Naive thymus-derived CD4-positive, alpha-beta T cell (primary cell): ENCODE results near the gene RTEL1. TPM values are rescaled to one million over a fixed set of nuclear protein-coding genes. Genes with fewer than 3 reads are reported as not detected.

ENCODE experiments used
- ATAC-seq: fragments of 150-1000 bp; cut with Tn5 transposase; 2 replicates; pipeline ENCODE4 v1.10.0; 2021; ENCODE audit warnings: mild to moderate bottlenecking, moderate library complexity
- CTCF ChIA-PET: fragments of 350-600 bp; sonication (Branson Sonifier 250); formaldehyde crosslinking; loops from one replicate; lab custom pipeline; 2021; ENCODE audit warnings: antibody characterized with exemption; lab: Charles Lee
- POLR2A ChIA-PET: fragments of 350-600 bp; sonication (Branson Sonifier 250); formaldehyde crosslinking; loops from one replicate; lab custom pipeline; 2021; ENCODE audit warnings: antibody characterized with exemption, inconsistent platforms; lab: Charles Lee
- DNase-seq, 9 donors: peaks; one replicate each; pipeline versions ENCODE4 v3.0.0 to v3.0.0-alpha.2; 2020 to 2022; ENCODE audit warnings: mixed read lengths in 1 of 9
- H3K27ac ChIP-seq: one replicate; pipeline ENCODE4 v1.7.0; 2013; ENCODE audit warnings: mild to moderate bottlenecking, low read depth, low read length, moderate library complexity
- H3K27me3 ChIP-seq, 2 donors: one replicate each; pipeline ENCODE4 v1.7.0; 2013; ENCODE audit warnings: low read length in 2 of 2, mild to moderate bottlenecking in 2 of 2, moderate library complexity in 2 of 2; ENCODE audit not compliant: control insufficient read depth in 2 of 2, insufficient read depth in 2 of 2
- H3K36me3 ChIP-seq, 3 experiments: 1 replicate in 2 of 3; 2 replicates in 1 of 3; pipeline ENCODE4 v1.7.0; 2013; ENCODE audit warnings: low read length in 3 of 3, mild to moderate bottlenecking in 3 of 3, moderate library complexity in 1 of 3; ENCODE audit not compliant: insufficient read depth in 3 of 3, control insufficient read depth in 2 of 3
- H3K4me1 ChIP-seq, 2 donors: one replicate each; pipeline ENCODE4 v1.7.0; 2013; ENCODE audit warnings: low read length in 2 of 2, mild to moderate bottlenecking in 2 of 2, moderate library complexity in 1 of 2; ENCODE audit not compliant: control insufficient read depth in 2 of 2, insufficient read depth in 2 of 2
- H3K4me3 ChIP-seq: 2 replicates; pipeline ENCODE4 v1.7.0; 2013; ENCODE audit warnings: mild to moderate bottlenecking, low read length
- H3K9me3 ChIP-seq, 3 experiments: 1 replicate in 2 of 3; 2 replicates in 1 of 3; pipeline ENCODE4 v1.7.0; 2013; ENCODE audit warnings: low read length in 3 of 3; ENCODE audit not compliant: control insufficient read depth in 2 of 3
- H3K27ac Mint-ChIP-seq, 9 donors: one replicate each; pipeline ENCODE4 v1.8.0; 2020 to 2022; ENCODE audit warnings: mixed read lengths in 9 of 9, mild to moderate bottlenecking in 8 of 9, moderate library complexity in 5 of 9, inconsistent platforms in 2 of 9
- H3K27me3 Mint-ChIP-seq, 5 donors: one replicate each; pipeline ENCODE4 v1.8.0; 2021 to 2022; ENCODE audit warnings: mixed read lengths in 5 of 5, mild to moderate bottlenecking in 1 of 5
- H3K36me3 Mint-ChIP-seq, 5 donors: one replicate each; pipeline ENCODE4 v1.8.0; 2020 to 2022; ENCODE audit warnings: mixed read lengths in 5 of 5, mild to moderate bottlenecking in 3 of 5, inconsistent platforms in 1 of 5
- H3K4me1 Mint-ChIP-seq, 7 donors: one replicate each; pipeline ENCODE4 v1.8.0; 2020 to 2022; ENCODE audit warnings: mixed read lengths in 7 of 7, mild to moderate bottlenecking in 3 of 7, inconsistent platforms in 1 of 7
- H3K4me3 Mint-ChIP-seq, 10 donors: one replicate each; pipeline ENCODE4 v1.8.0; 2020 to 2022; ENCODE audit warnings: mild to moderate bottlenecking in 10 of 10, mixed read lengths in 10 of 10, moderate library complexity in 6 of 10, inconsistent platforms in 2 of 10
- H3K9me3 Mint-ChIP-seq, 11 donors: one replicate each; pipeline ENCODE4 v1.8.0; 2020 to 2022; ENCODE audit warnings: mixed read lengths in 11 of 11, mild to moderate bottlenecking in 4 of 11, inconsistent platforms in 1 of 11, moderate library complexity in 1 of 11
- intact Hi-C, 2 donors: fragments of 100-400 bp; cut with micrococcal nuclease; formaldehyde crosslinking; loops; one replicate each; pipeline ENCODE4 v1.15.1; 2023
- polyA plus RNA-seq, 2 donors: library from polyadenylated mRNA; unstranded; fragments of 300-500 nt; fragmentation: Illumina TruSeq; gene quantifications; one replicate each; pipeline ENCODE4 v1.2.3, GENCODE V29; 2021
- total RNA-seq, 6 experiments: library from RNA in 5 of 6; stranded (reverse) in 5 of 6; gene quantifications; 1 replicate in 5 of 6; 2 replicates in 1 of 6; pipeline ENCODE4 v1.2.3 and lab custom pipeline; 2021 to 2026

Gene RTEL1
- total and polyA plus RNA-seq, 7 experiments from 2014 or later = 1.9 to 47.2 (median 31.6) TPM

DNA sequence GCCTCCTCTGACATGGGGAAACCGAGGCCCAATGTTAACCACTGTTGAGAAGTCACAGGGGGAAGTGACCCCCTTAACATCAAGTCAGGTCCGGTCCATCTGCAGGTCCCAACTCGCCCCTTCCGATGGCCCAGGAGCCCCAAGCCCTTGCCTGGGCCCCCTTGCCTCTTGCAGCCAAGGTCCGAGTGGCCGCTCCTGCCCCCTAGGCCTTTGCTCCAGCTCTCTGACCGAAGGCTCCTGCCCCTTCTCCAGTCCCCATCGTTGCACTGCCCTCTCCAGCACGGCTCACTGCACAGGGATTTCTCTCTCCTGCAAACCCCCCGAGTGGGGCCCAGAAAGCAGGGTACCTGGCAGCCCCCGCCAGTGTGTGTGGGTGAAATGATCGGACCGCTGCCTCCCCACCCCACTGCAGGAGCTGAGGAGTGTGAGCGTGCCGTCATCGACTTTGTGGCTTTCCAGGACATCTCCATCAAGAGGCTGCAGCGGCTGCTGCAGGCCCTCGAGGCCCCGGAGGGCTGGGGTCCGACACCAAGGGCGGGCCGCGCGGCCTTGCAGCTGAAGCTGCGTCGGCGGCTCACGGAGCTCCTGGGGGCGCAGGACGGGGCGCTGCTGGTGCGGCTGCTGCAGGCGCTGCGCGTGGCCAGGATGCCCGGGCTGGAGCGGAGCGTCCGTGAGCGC is 39.9 kb downstream of the RTEL1 start:
- POLR2A ChIA-PET = interaction anchor here (0.6 to 3.3 kb wide), 7 partner anchors 9 to 71 kb away, joined by 3 to 19 read pairs (median 3); partner anchors contain the start of genes ARFRP1, LIME1 and ZGPAT

GRCh38 chr20:63698739-63699465 is 40.8 kb downstream of the RTEL1 start:
- Histone ChIP-seq H3K4me3 (no peak overlapping the region), H3K27me3 (no peaks in the 10 kb centered on the region), H3K27ac (no peak overlapping the region), H3K36me3 (peaks cover 0 to 41% (median 0%) of the 10 kb centered on the region in 3 experiments), H3K9me3 (no peaks in the 10 kb centered on the region), H3K4me1 (peaks cover 12 to 20% of the 10 kb centered on the region in 2 donors)
- POLR2A ChIA-PET = interaction anchor here (1.0 to 3.3 kb wide), 4 partner anchors 9 to 42 kb away, joined by 3 to 19 read pairs (median 10); partner anchors contain the start of genes ARFRP1, LIME1 and ZGPAT
- H3K36me3 Mint-ChIP-seq = peaks cover 0 to 2% (median 0%) of the 10 kb centered on the region in 5 donors
- DNase-seq (peak in 1 of 9 donors; percentile 65), ATAC-seq (no peak)
- CTCF ChIA-PET = interaction anchor here (1.0 kb wide), 1 partner anchor 9 kb away, joined by 4 read pairs; the partner anchor contains the start of genes ARFRP1 and ZGPAT
- H3K27me3 Mint-ChIP-seq = no peaks in the 10 kb centered on the region
- H3K4me1 Mint-ChIP-seq = peaks cover 5 to 15% (median 6%) of the 10 kb centered on the region in 7 donors
- peak overlapping the region in 1 of 9 donors; percentile 46 for H3K27ac Mint-ChIP-seq
- intact Hi-C loops = no loop called here
- no peak overlapping the region for H3K4me3 Mint-ChIP-seq
- no peaks in the 10 kb centered on the region for H3K9me3 Mint-ChIP-seq

More for the DNA sequence above, 39.9 kb downstream of the RTEL1 start:
- no peak overlapping the region for H3K27ac ChIP-seq
- H3K9me3 ChIP-seq = no peaks in the 10 kb centered on the region
- no peak overlapping the region for H3K4me3 ChIP-seq
- H3K36me3 Mint-ChIP-seq = peaks cover 0 to 5% (median 0%) of the 10 kb centered on the region in 5 donors
- H3K4me1 Mint-ChIP-seq = peaks cover 5 to 15% (median 6%) of the 10 kb centered on the region in 7 donors
- no peak for ATAC-seq
- peaks cover 12 to 20% of the 10 kb centered on the region in 2 donors for H3K4me1 ChIP-seq
- no peak for DNase-seq
- CTCF ChIA-PET = interaction anchor here (1.0 kb wide), 1 partner anchor 10 kb away, joined by 4 read pairs; the partner anchor contains the start of genes ARFRP1 and ZGPAT
- peak overlapping the region in 4 of 10 donors; percentile 25 to 76 (median 50) for H3K4me3 Mint-ChIP-seq
- H3K9me3 Mint-ChIP-seq = peaks cover 0 to 2% (median 0%) of the 10 kb centered on the region in 11 donors
- peaks cover 0 to 2% (median 0%) of the 10 kb centered on the region in 5 donors for H3K27me3 Mint-ChIP-seq
- H3K36me3 ChIP-seq = peaks cover 0 to 32% (median 0%) of the 10 kb centered on the region in 3 experiments
- H3K27me3 ChIP-seq = no peaks in the 10 kb centered on the region
- intact Hi-C loops = no loop called here
- H3K27ac Mint-ChIP-seq = no peak overlapping the region

DNA sequence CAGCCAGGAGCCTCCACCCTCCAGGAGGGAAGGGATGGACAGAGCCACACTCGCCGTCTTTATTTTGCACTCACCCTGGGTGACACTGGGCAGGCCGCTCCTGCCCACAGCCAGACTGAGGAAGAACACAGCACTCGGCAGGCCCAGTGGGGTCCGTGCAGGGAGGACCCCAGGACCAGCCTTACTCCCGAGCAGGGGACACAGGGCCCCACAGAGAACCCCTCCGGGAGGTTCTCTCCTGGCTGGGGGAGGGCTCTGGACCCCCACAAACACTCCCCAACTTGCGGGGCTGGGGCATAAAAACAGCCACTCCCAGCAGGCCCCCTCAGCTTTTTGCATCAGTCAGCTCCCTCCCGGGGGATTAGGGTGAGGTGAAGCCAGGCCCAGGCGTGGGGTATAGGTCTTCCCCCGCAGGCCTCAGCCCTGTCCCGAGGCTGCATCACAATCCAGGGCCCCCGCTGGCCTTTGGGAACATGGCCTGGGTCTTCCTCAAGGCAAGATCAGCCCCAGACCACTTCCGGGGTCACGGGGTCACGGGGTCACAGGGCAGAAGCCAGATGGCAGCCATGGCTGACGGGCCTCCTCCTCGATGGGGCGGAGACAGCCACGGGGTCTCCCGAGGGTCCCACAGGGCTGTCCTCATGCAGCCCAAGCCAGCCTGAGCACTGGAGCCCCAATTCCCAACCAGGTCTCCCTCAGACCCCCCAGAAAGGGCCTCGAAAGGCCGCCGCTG is 41.5 kb downstream of the RTEL1 start:
- POLR2A ChIA-PET = no interaction called here
- Histone ChIP-seq H3K27ac (no peak overlapping the region), H3K27me3 (no peaks in the 10 kb centered on the region), H3K4me3 (no peak overlapping the region), H3K4me1 (peaks cover 12 to 20% of the 10 kb centered on the region in 2 donors), H3K36me3 (peaks cover 0 to 43% (median 4%) of the 10 kb centered on the region in 3 experiments), H3K9me3 (no peaks in the 10 kb centered on the region)
- no peak for ATAC-seq
- H3K9me3 Mint-ChIP-seq = no peaks in the 10 kb centered on the region
- peak overlapping the region in 1 of 9 donors; percentile 46 for H3K27ac Mint-ChIP-seq
- peaks cover 5 to 15% (median 6%) of the 10 kb centered on the region in 7 donors for H3K4me1 Mint-ChIP-seq
- H3K4me3 Mint-ChIP-seq = no peak overlapping the region
- no peaks in the 10 kb centered on the region for H3K27me3 Mint-ChIP-seq
- H3K36me3 Mint-ChIP-seq = peaks cover 0 to 3% (median 0%) of the 10 kb centered on the region in 5 donors
- intact Hi-C loops = no loop called here
- DNase-seq = peak in 1 of 9 donors; percentile 20
- CTCF ChIA-PET = no interaction called here

DNA sequence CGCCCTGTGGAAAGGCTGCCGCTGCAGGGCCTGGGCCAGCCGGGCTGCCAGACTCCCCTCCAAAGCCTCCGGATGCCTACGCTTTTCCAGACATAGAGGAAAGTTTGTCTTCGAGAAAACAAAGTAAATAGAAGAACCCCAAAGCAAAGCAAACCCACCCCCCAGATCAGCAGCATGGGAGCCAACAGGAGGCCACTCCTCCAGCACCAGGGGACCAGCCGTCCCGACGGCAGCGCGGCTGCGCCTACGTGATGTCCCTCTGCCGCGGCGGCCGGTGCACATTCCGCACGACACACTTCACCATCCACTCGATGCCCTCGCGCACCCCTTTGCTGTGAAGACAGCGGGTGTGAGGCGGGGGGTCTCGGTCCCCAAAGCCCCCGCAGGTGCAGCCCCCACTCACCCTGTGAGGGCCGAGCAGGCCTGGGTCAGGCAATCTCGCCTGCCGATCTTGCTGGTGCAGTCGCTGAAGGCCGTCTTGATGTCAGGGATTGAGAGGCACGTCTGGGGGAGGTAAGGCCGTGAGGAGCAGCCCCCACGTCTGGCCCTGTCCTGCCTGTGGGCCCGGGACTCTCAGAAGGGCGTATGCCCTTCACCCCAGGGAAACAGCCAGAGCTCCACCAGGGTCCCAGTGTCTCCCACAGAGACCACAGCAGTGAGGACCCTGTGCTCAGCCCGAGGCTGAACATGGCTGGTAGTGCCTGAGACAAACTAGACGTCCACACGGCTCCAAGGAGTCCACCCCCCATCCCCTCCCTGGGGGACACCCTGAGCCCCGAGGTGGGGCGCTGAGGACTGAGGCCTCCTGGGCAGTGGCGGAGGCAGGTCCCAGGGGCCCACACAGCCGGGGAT is 42.3 kb downstream of the RTEL1 start:
- DNase-seq (no peak), ATAC-seq (no peak)
- Mint-ChIP-seq H3K4me3 (no peak overlapping the region), H3K4me1 (peaks cover 5 to 21% (median 10%) of the 10 kb centered on the region in 7 donors), H3K27ac (no peak overlapping the region), H3K9me3 (no peaks in the 10 kb centered on the region), H3K36me3 (peaks cover 0 to 6% (median 3%) of the 10 kb centered on the region in 5 donors), H3K27me3 (no peaks in the 10 kb centered on the region)
- H3K36me3 ChIP-seq = peaks cover 0 to 43% (median 11%) of the 10 kb centered on the region in 3 experiments
- no peak overlapping the region for H3K27ac ChIP-seq
- ChIA-PET CTCF (no interaction called here), POLR2A (interaction anchor here (1.0 to 1.3 kb wide), 2 partner anchors 12 to 36 kb away, joined by 5 to 6 read pairs; partner anchors contain the start of gene LIME1)
- peaks cover 12 to 20% of the 10 kb centered on the region in 2 donors for H3K4me1 ChIP-seq
- intact Hi-C loops = no loop called here
- no peaks in the 10 kb centered on the region for H3K27me3 ChIP-seq
- H3K4me3 ChIP-seq = no peak overlapping the region
- H3K9me3 ChIP-seq = no peaks in the 10 kb centered on the region

DNA sequence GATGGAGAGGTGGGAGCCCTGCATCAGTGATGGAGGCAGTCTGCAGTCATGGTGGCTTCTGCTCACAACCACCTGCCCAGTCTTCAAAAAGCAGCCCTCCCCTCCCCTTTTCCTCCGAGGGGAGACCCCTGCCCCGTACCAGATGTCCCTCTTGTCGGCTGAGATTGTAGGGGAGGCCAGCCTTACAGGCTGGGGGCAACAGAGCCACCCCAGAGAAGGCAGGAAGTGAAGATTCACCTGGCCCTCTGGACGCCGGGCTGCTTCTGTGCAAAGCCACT is 42.9 kb downstream of the RTEL1 start:
- Mint-ChIP-seq H3K4me1 (peaks cover 4 to 24% (median 9%) of the 10 kb centered on the region in 7 donors), H3K4me3 (peak overlapping the region in 1 of 10 donors; percentile 31), H3K27me3 (no peaks in the 10 kb centered on the region), H3K9me3 (no peaks in the 10 kb centered on the region), H3K36me3 (peaks cover 0 to 6% (median 3%) of the 10 kb centered on the region in 5 donors), H3K27ac (peak overlapping the region in 2 of 9 donors; percentile 51 to 56)
- ChIA-PET CTCF (no interaction called here), POLR2A (interaction anchor here (1.0 to 1.3 kb wide), 2 partner anchors 13 to 36 kb away, joined by 5 to 6 read pairs; partner anchors contain the start of gene LIME1)
- Histone ChIP-seq H3K4me3 (no peak overlapping the region), H3K36me3 (peaks cover 0 to 48% (median 16%) of the 10 kb centered on the region in 3 experiments), H3K27ac (peak overlapping the region; percentile 46), H3K9me3 (no peaks in the 10 kb centered on the region), H3K27me3 (no peaks in the 10 kb centered on the region), H3K4me1 (peaks cover 11 to 16% of the 10 kb centered on the region in 2 donors)
- intact Hi-C loops = no loop called here
- DNase-seq (no peak), ATAC-seq (no peak)
